NOMO-1 treated with dmso at 0.1 percent for 144 hours (cell line): Measurements from ENCODE around the gene CYP2C19.
"Not testable (repeated sequence)": the region's sequence is repeated elsewhere in the genome, so short reads cannot be mapped to it uniquely, and the experiment has no call there.

ENCODE experiments used
- DNase-seq: peaks from one replicate; lab custom pipeline; 2025; ENCODE audit not compliant: unreplicated experiment; lab: John Stamatoyannopoulos, UW

Gene CYP2C19

GRCh38 chr10:94762393-94762792 lies at the start of gene CYP2C19:
TSS of gene CYP2C19 (plus strand) at chr10:94762681. CDS start at chr10:94762706, 25 bp downstream.
- DNase-seq, result no peak

- no peak for DNase-seq
These were observed 36.6 kb upstream of the CYP2C19 start for GRCh38 chr10:94725871-94726270.

GRCh38 chr10:94735197-94735596 lies 27.3 kb upstream of the CYP2C19 start:
- DNase-seq, result no peak

- no peak for DNase-seq
These were observed 23.9 kb upstream of the CYP2C19 start for GRCh38 chr10:94738588-94738987.

DNA sequence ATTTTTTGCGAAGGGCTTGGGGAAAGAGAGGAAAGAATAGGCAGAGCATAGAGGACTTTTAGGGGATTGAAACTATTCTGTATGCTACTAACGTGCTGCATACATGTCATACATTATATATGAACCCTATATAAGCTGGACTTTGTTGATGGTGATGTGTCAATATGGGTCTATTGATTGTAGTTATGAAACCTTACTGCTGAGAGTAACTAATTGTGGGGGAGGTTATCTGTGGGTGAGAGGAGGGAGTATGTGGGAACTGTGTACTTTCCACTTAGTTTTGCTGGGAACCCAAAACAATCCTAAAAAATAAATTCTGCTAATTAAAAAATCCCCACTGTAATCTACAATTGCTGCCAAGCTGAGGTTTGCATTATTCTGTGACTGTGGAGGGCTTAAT lies 15.3 kb upstream of the CYP2C19 start:
- DNase-seq, result no peak

GRCh38 chr10:94747838-94748237 lies 14.6 kb upstream of the CYP2C19 start:
- DNase-seq, result no peak

DNA sequence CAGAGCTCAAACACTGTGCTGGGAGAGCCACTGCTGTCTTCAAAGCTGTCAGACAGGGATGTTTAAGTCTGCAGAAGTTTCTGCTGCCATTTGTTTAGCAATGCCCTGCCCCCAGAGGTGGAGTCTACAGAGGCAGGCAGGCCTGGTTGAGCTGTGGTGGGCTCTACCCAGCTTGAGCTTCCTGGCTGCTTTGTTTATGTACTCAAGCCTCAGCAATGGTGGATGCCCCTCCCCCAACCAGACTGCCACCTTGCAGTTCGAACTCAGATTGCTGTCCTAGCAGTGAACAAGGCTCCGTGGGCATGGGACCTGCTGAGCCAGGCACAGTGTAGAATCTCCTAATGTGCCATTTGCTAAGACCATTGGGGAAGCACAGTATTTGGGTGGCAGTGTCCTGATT lies 4.6 kb upstream of the CYP2C19 start:
- no peak for DNase-seq

DNA sequence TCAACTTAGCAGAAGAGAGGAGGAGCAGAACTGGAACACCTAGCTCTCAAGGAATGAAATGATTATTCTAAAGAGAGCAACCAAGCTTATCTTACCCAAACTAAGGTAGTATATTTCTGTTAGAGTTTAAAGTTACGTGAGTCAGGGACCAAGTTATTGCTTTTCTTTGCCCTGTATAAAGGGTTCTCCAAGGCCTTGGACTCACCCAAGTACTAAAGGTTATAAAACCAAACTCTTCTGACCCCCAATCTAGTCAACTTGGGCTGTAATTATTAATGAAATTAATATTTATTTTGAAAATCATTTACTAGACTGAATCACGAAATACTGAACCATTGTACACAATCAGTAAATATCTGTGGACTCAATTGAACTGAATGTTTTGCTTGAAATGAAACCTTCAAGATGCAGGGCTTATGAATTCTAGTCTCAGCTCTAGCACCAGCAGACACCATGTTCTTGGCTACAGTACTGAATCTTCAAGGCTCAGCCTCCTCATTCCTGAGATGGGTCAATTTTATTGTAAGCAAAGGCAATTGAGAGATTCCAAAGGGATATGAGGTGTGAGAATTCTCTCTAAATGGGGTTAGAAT lies 1.8 kb upstream of the CYP2C19 start:
- DNase-seq, result no peak

- DNase-seq, result not testable (repeated sequence)
These were observed 12.9 kb downstream of the CYP2C19 start for GRCh38 chr10:94775425-94775824.

- DNase-seq, result no peak
These were observed 15.5 kb downstream of the CYP2C19 start for GRCh38 chr10:94777886-94778458.

DNA sequence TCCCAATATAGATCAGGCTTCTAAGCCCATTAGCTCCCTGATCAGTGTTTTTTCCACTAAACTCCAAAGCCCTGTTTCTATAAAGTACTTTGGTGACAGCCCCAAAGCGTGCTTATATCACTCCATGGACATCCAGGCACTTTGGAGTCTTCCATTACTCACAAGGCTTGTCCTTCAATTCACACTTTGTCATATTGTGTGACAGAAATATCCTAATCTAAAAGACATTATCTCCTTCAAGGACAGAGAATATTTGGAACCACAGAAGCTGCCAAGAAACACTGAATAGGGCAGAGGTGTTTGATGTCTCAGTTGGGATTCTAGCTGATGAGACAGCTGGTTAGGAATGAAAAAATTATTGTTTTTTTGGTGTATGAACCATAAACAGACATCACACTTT lies 18.4 kb downstream of the CYP2C19 start:
- DNase-seq, result no peak

- no peak for DNase-seq
These were observed 21.8 kb downstream of the CYP2C19 start for GRCh38 chr10:94784256-94784655.

- no peak for DNase-seq
These were observed 22.7 kb downstream of the CYP2C19 start for GRCh38 chr10:94785211-94785610.

- not testable (repeated sequence) for DNase-seq
These were observed 38.1 kb downstream of the CYP2C19 start for GRCh38 chr10:94800551-94800950.

GRCh38 chr10:94803307-94803706 lies 40.8 kb downstream of the CYP2C19 start:
- no peak for DNase-seq

- not testable (repeated sequence) for DNase-seq
These were observed 67.5 kb downstream of the CYP2C19 start for GRCh38 chr10:94830025-94830424.

- no peak for DNase-seq
These were observed 83.7 kb downstream of the CYP2C19 start for GRCh38 chr10:94846204-94846603.

- DNase-seq, result no peak
These were observed 88.3 kb downstream of the CYP2C19 start for GRCh38 chr10:94850766-94851165.

DNA sequence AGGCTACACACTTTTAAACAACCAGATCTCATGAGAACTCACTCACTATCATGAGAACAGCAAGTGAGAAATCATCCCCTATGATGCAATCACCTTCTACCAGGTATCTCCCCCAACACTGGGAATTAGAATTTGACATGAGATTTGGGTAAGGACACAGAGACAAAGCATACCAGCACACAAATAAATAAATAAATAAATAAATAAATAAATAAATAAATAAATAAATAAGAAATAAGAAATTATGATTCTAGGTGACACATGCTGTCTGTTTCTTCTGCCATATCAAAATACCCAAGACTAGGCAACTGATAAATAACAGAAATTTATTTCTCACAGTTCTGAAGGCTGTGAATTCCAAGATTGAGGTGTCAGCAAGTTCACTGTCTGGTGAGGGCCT lies 88.8 kb downstream of the CYP2C19 start:
- DNase-seq, result no peak

- DNase-seq, result no peak
These were observed 90.0 kb downstream of the CYP2C19 start for GRCh38 chr10:94852438-94852837.

DNA sequence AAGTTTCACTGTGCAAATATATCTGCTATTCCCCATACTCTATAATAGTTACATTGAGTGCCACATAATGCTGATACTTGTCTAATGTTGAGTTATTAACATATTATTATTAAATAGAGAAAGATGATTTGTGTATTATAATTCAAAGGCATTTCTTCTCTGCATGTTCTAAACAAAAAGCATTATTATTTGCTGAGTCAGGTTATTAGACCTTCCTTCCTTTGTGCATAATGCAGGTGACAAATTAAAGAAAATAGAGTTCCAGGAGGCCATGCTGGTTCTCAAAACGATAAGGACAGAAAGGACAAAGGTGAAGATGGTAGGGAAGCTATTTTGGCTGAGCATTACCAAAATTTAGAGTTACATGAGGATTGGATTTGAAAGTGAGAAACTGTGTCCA lies 90.6 kb downstream of the CYP2C19 start:
- DNase-seq, result no peak

GRCh38 chr10:94858005-94858404 lies 95.5 kb downstream of the CYP2C19 start:
- no peak for DNase-seq

DNA sequence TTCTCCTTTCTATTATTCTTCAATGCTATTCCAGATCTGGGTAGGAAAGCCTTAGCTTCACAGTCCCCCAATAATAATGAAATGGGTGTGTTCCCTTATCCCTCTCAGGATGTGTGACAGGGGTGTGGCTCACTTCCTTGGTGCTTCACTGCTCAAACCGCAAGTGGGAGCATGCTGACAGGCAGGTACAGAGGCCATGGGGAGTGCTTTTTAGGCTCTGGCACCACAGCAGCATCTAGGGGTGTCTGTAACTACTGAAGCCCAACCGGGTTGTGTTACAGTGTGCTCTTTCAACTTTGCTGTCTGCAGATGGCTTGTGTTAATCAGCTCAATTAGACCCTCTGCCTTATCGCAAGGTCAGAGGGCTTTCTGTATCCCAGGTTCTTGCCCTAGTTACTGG lies 96.6 kb downstream of the CYP2C19 start:
- DNase-seq, result no peak
